Activated T-cell treated with anti-CD3 and anti-CD28 coated beads for 1 hour (primary cell): ENCODE data around the gene THSD4.
"Not testable (repeated sequence)": the region's sequence is repeated elsewhere in the genome, so short reads cannot be mapped to it uniquely, and the experiment has no call there.

Source experiments
- DNase-seq: peaks from one replicate; pipeline ENCODE4 v3.0.0-alpha.2; 2020; ENCODE audit warnings: low read depth

The THSD4 gene

DNA sequence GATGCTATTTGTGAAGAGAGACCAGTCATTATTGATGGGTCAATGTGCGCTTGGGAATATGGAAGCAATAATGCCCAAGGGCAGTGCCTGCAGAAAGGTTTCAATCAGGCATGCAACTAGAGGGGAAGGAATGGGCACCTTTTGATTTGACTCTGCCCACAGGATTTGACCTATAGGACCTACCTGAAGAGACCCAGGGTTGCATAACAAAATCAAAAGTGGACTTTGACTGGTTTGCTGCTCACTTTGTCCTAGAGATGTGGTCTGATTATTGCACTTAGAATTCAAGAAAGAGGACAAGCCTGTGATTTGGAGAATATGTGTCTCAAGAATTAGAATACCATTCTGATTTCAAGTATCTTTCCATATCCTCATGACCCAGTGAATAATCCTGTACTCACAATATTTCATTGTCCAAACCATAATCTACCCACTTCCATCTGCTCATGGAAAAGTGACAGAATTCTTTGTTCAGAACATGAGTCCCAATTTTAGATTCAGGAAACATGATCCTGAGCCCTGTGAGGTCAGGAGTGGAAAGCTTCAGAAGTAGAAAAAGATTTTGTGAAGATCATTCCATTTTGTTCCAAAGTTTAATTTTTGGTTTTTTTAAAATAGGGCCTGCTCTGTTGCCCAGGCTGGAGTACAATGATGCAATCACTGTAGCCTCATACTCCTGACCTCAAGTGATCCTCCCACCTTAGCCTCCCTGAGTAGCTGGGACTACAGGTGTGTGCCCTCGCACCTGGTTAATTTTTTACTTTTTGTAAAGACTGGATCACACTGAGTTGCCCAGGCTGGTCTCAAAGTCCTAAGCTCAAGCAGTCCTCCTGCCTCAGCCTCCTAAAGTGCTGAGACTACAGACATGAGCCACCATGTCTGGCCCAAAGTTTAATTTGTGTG, 543.8 kb downstream of the THSD4 start:
- no peak for DNase-seq

DNA sequence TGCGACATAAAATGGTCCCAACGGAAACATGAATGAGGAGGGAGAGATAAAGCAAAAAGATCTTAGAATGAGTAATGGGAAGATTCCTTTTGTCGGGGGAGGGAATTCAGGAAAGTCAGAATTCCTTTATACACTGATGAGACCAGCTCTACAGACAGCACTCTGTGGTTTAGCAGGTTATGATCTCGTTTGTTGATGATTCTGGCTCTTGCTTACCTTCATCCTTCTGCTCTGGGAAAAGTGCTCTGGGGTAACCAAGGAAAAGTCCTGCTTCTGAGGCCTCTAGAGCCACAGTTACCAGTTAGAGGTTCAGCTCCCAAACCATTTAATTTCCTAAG, 544.4 kb downstream of the THSD4 start:
- no peak for DNase-seq

DNA sequence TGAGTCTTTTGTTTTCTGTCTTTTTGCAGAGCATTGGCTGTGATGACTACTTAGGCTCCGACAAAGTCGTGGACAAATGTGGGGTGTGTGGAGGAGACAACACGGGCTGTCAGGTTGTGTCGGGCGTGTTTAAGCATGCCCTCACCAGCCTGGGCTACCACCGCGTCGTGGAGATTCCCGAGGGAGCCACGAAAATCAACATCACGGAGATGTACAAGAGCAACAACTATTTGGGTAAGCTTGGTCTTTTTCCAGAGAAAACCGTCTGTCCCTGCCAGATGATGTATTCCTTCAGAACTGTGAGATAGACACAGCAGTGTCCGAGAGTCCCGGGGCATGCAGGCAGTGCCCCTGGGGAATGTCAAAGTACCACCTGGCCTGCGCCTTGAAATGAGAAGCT, 545.2 kb downstream of the THSD4 start:
- DNase-seq, result no peak

- no peak for DNase-seq
These were observed 547.0 kb downstream of the THSD4 start for GRCh38 chr15:71662306-71662705.

DNA sequence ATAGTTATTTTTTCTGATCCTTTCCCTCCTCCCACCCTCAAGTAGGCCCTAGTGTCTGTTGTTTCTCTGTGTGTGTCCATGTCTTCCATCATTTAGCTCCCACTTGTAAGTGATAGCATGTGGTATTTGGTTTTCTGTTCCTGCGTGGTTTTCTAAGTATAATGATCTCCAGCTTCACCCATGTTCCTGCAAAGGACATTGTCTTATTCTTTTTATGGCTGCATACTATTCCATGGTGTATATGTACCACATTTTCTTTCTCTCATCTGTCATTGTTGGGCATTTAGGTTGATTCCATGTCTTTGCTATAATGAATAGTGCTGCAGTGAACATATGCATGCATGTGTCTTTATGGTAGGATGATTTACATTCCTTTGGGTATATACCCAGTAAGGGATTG, 549.4 kb downstream of the THSD4 start:
- DNase-seq, result no peak

DNA sequence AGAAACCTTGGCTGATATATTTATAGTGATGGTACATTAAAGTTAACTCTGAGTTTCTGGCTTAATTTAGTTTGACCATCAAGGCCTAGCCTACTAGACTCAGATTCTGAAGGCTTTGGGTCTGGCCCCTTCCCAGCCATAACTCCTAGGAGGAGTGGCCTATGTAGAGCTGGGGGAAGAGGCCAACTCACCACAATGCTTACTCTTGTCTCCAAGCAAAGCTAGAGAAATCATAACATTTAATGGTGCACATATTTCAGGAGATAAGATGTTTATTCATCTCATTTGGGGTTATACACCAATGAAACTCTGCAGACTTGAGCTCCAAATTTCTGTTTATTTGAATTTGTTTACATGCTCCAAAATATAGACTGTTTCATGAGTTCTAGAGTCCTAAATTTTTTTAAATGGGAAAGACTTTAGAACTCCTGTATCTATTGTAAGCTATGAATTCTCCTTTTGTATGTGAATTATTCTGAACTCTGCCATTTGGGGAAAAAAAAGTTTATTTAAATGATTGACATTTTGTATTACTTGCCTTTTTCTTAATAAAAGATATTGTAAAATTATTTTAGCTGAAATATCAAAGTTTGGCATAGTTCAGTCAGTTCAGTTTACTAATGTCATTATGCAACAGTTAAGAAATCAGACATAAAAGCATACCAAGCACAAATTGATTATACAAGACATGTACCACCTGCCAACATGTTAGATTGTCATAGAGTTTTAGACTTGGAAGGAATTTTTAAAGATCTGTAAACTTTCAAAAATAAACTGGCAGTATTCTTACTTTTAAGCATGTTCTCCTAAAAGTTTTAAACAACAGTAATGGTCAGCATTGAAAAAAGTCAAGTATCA, 551.7 kb downstream of the THSD4 start:
- DNase-seq, result no peak

DNA sequence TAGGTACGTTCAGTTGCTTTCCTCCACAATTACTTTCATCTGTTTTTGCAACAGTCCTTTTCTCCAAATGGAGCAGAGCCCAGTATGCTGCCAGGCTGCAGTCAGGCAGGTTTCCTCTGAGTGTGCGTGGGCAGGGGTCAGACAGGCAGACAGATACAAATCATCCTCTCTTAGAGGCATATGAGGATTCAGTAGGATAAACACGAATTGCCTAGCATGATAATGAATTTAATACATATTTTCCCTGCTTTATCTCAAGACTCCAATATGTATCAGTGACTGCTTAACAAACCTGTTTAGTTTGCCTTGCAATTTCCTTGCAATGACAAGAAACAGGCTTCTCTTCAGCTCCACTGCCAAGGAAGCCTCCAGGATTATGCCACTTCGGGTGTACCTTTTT, 554.4 kb downstream of the THSD4 start:
- DNase-seq, result no peak

DNA sequence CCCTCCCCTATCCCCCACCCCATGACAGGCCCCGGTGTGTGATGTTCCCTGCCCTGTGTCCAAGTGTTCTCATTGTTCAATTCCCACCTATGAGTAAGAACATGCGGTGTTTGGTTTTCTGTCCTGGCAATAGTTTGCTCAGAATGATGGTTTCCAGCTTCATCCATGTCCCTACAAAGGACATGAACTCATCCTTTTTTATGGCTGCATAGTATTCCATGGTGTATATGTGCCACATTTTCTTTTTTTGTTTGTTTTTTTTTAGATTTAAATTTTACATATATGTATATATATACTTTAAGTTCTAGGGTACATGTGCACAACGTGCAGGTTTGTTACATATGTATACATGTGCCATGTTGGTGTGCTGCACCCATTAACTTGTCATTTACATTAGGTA, 555.0 kb downstream of the THSD4 start:
- not testable (repeated sequence) for DNase-seq

DNA sequence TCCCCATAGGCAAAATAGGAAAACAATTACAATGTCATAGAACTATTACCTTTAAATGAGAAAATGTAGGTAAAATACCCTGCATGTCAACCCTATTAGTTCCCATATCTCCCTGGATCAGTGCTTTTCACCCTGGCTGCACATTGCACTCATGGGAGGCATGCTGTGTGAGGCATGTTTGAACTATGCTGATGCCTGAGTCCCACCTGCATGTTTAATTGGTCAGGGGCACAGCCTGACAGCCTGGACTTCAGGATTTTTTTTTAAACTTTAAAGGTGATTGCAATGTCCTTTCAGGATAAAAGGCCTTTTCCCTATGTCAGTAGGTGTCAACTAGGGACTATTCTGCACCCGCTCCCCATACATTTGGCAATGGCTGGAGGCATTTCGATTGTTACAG, 559.1 kb downstream of the THSD4 start:
- no peak for DNase-seq

DNA sequence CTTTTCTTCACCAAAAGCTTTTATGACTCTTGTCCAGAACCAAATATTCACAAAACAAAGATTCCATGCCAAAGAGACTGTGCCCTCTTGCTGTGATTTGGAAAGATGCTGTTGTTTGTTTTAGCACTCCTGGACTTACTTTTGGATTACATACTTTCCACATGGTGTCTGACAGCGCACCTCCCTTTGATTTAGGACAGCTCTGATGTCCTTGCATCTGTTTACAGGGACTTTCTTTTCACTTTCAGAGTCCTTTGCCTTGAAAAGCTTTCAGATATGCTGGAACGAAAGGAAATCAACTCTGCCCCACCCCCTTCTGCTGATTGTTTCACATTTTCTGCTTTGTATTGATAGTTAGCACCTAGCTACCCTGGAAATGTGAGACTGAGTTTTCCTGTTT, 562.1 kb downstream of the THSD4 start:
- no peak for DNase-seq

DNA sequence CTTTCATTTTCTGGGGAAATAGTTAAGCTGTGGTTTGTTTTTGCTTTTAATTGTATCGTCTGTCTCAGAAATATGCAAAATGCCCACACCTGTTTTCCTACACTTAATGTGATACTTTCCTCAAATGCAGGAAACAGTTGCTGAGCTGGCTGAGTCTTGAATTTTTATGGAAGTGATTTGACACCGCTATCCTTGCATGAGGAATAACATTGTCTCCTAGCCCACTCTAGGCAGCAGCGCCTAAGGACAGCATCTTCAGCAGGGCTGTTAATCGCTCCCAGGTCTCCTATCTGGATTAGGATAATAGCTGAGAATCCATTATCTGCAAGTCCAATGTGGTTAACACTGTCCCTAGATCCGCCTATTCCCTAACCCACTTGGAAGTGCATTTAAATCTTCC, 562.5 kb downstream of the THSD4 start:
- no peak for DNase-seq

DNA sequence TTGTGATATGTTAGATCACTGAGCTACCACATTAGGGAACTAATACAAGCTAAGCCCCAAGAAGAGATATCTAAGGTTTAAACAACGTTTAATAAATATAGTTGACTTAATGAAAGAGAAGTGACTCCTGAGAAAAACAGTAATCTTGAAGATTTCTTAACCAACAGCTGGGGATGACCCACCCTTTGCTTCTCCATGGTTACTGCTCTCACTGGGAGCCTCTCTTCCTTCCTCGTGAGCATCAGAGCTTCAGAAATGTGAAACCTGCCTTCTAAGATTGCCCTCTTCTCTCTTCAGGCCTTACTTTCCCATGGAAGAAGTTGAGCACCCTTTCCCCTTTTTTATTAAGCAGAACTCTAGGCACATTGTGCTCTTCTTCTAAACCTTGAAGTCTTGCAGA, 562.9 kb downstream of the THSD4 start:
- DNase-seq, result no peak

GRCh38 chr15:71678605-71679004, 563.3 kb downstream of the THSD4 start:
- no peak for DNase-seq

- DNase-seq, result no peak
These were observed 564.0 kb downstream of the THSD4 start for GRCh38 chr15:71679223-71679792.

DNA sequence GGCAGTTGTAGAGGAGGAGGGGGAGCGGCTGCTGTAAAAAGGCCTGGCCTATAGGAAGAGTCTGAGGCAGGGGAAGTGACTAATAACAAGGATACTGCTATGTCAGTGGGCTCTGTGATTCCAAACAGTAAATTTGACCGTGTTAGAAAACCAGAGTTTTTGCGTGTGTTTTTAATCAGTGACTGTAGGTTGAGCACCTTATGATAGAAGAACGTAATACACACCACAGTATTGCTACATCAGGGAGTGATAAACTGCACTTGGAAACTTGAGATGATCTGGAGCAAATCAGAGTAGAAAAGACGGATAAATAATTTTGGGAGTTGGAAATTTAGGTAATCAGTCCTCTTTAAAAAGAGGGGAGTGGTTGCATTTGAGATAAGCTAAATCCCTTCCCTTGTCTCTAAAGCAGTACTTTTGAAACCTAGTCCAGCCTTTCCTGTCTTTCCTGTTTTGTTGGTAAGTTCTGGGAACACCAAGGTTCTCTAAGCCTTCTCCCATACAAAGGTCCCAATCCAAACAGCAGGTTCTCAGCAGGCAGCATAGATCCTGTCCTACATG, 564.6 kb downstream of the THSD4 start:
- no peak for DNase-seq

GRCh38 chr15:71682001-71682400, 566.7 kb downstream of the THSD4 start:
- no peak for DNase-seq

DNA sequence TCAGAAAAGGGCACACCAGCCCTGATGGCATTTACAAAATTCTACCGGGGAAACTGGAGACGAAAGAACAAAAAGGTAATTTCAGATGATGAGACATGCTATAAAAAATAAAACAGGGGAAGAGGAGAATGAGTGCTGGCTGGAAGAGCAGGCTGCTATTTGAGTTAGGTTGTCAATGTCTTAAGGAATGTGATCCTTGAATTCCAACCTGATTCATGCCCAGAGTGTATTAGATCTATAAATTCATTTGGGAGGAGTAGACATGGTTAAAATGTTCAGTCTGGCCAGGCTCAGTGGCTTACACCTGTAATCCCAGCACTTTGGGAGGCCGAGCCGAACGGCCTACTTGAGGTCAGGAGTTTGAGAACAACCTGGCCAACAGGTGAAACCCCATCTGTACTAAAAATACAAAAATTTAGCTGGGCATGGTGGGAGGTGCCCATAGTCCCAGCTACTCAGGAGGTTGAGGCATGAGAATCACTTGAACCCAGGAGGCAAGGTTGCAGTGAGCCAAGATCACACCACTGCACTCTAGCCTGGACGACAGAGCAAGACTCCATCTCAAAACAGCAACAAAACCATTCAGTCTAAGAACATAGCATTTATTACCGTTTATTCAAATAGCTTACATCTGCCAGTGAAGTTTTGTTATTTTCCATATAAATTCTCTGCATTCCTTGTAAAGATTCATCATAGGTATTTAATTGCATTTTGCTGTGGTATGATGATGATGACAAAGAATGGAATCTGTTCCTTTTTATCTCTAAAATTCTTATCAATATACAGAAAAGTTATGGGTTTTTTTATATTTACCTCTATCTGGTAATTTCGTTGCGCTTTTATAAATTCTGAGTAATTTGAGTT, 568.4 kb downstream of the THSD4 start:
- DNase-seq, result no peak

GRCh38 chr15:71685420-71685993, 570.2 kb downstream of the THSD4 start:
- no peak for DNase-seq

DNA sequence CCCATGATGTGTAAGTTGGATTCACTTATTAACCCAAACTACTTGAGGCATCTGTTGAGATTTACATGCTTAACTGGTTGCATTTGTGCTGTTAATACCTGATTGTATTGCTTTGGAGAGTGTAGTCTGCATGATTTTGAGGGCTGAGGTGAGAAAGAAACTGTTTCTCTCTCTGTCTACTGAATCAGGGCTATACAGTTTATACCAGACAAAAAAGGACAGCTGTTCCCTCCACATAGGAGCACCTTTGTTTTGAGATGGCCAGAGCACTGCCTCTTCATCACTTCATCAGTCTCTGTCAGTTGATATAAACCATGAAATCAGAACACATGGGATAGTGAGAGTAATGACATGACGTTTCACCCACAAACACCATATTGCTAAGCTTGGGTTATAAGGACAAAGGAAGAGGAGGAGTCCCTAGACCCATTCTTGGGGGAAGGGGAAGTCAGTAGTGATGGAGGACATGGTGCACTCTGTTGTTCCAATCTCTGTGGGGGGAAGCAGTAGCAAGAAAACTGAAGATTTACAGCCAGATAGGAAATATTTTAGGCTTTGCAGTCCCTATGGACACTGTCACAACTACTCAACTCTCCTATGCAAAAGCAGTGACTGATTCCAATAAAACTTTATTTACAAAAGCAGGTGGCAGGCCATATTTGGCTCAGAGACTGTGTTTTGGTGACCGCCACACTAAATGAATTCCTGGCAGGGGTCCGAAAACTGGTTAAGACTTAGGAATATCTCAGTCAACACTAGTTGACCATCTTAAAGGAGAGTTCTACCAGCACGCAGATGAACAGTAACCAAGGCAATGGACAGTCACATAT, 571.2 kb downstream of the THSD4 start:
- no peak for DNase-seq

- DNase-seq, result no peak
These were observed 572.7 kb downstream of the THSD4 start for GRCh38 chr15:71687902-71688508.
